Measurements from ENCODE around the gene NAA35. TPM values are rescaled to one million over a fixed set of nuclear protein-coding genes. Genes with fewer than 3 reads are reported as not detected.
"Not testable (repeated sequence)": the region's sequence is repeated elsewhere in the genome, so short reads cannot be mapped to it uniquely, and the experiment has no call there.

The NAA35 gene
- total RNA-seq, result 26.4 TPM

DNA sequence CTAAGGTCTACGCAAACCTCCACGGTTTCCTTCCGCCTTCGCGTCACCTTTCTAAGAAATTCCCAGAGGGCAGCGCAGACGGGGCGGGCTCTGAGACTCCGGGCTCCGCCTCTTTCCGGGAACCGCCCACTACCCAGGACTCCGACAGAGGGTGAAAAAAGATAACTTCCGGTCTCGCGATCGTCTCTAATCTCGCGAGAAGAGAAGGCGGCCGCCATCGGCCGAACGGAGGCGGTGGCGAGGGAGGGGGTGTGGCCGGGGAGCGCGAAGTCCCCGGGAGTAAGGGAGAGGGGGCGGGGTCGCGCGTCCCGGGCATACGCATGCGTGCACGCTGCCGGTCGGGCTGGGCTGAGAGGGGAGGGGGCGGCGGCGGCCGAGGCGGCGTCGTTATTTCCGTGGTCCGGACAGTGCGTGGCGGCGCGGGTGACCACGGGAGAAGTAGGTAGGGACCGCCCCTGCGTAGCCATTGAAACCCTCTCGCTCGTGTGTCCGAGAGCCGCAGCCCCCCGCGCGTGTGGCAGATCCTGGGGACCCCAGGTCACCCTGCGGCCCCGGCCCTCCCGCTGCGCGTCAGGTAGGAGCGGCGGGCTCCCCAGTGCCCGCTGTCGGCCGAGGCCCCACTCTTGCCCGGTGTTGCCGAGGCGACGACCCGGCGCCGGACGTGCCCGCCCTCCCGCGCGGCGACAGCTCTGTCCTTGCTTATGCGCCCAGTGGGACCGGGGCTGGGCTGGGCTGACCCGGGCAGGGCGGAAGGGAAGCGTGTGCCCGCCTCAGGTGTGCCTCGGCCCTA lies at the start of gene NAA35:
NAA35 (plus strand) TSS at position 315 of the 790 bp plus-strand sequence. CDS start 1,014 bp downstream, outside the sequence.
- peak; percentile 97 for DNase-seq

DNA sequence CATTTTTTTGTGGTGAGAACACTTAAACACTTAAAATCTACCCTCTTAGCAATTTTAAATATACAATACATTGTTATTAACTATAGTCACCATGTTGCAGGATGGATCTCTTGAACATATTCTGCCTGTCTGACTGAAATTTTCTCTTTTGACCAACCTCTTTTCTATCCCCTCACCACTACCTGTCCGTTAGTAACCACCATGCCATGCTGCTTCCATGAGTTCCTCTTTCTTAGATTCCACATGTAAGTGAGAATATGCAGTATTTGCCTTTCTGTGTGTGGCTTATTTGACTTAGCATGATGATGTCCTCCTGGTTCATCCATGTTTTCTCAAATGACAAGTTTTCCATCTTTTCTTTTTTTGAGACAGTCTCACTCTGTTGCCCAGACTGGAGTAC lies 48.5 kb upstream of the NAA35 start:
- DNase-seq, result no peak

- no peak for DNase-seq
These were observed 45.3 kb upstream of the NAA35 start for GRCh38 chr9:85895685-85896084.

DNA sequence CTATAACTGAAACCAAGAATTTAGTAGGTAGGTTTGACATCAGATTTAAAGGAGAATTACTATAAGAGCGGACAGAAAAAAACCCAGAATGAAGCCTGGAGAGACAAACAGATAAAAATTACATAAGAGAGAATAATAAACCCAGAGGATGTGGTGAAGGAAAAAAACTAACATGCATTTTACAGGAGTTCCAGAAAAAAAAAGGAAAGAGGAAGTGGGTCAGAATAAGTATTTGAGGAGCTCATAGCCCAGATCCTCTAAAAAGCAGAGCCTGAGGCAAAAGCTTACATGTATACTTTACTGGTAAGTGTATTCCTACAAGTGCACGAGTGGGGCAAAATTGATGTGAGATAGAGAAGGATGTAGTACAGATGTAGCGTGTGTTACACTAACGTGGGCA lies 43.1 kb upstream of the NAA35 start:
- DNase-seq, result no peak

DNA sequence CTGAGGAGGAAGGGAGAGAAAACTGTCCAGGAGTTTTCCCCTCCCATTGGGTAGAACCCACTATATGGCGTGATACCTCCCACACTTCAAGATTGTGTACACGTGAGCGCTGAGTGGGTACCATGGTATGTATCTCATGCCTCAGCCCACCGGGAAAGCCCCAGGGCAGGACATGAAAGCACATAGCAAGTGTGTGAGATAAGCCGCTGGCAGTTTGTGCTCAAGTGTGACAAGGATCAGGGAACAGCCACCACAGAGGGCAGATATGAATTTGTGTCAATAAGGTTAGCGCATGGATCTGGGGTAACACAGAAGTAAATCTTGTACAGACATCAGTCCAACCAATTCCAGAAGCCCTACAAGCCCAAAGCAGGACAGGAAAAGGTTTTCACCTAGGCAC lies 42.6 kb upstream of the NAA35 start:
- no peak for DNase-seq

DNA sequence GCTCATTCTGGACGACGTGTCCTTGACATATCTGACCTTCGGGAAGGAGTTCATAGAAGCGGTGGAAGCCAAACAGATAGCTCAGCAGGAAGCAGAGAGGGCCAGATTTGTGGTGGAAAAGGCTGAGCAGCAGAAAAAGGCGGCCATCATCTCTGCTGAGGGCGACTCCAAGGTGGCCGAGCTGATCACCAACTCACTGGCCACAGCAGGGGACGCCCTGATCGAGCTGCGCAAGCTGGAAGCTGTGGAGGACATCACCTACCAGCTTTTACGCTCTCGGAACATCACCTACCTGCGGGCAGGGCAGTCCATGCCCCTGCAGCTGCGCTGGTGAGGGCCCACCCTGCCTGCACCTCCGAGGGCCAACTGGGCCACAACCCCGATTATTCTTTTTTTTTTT lies 41.6 kb upstream of the NAA35 start:
- no peak for DNase-seq

DNA sequence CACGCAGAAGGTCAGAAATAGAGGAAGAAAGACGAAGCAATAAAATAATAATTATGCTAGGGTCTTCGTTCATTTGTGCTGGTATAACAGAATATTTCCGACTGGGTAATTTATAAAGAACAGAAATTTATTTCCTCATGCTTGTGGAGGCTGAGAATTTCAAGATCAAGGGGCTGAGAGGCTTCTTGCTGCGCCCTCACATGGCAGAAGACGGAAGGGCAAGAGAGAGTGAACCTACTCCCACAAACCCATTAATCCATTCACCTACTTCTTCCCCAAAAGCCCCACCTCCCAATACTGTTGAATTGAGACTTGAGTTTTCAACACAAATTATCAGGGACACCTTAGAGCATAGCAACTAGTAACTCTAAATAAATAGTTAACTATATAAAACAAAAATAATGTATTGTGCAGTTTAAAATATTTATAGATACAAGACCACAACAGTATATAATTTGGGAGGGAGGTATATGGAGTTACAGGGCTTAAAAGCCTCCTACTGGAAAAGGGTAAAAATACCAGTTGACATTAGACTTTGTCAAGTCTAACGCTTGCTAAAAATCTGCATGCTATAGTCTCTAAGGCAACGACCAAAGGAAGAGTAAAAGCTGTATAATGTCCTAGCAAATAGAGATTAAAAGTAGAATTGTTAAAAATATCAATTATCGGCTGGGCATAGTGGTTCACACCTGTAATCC lies 40.3 kb upstream of the NAA35 start:
- DNase-seq, result no peak

GRCh38 chr9:85904975-85905374 lies 36.0 kb upstream of the NAA35 start:
- no peak for DNase-seq

DNA sequence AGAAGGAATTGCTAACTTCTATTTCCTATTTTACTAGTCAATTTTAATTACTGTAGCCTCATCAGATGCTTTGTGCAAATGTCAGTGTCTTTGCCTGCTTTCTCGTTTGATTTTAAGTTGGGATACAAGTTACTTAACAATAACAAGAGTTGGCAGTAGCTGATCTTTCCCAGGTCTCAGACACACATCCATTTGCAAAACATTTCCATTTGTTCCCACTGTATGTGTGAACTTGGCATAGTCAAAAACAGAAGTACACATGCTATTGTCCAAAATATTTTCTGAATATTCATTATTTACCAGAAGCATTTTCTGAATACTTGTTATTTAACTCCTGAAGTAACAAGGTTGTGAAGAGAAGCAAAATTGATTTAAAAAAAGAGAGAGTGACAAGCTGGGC lies 35.0 kb upstream of the NAA35 start:
- no peak for DNase-seq

GRCh38 chr9:85909390-85909789 lies 31.6 kb upstream of the NAA35 start:
- no peak for DNase-seq

GRCh38 chr9:85914108-85914507 lies 26.8 kb upstream of the NAA35 start:
- no peak for DNase-seq

DNA sequence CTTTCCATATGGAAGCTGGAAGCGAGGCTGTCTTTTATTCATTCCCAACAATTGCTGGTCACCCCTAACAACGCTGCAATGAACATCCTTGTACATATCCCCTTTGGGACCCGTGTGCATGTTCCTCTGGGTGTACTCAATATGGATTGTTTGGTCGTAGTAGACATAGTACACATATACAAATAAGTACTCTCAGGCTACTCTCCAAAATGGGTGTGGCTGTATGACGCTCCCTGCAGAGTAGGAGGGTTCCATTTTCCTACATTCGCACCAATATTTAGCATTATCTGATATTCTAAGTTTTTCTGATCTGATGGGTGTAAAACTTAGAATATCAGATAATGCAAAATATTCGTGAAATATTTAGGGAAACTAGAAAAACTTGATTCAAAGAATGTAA lies 23.2 kb upstream of the NAA35 start:
- DNase-seq, result no peak

- no peak for DNase-seq
These were observed 15.5 kb upstream of the NAA35 start for GRCh38 chr9:85925493-85925892.

DNA sequence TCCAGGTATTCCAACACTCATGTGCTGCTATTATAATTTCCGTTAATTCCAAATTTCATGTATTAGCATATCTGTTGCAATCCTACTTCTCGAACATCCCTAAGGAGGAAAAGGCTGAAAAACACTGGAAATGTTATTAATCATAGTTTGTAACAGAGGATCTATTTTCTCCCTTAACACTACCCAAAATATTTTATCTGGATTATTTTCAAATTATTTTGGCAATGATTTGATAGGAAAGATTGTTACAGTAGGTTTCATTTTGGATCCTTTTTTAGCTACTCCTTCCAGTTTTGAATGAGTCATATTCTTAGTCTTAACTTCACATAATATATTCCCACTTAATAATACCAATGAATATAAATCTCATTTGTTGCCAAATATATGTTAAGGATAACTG lies 13.9 kb upstream of the NAA35 start:
- DNase-seq, result peak; percentile 43

- no peak for DNase-seq
These were observed 9.5 kb upstream of the NAA35 start for GRCh38 chr9:85931495-85931894.

GRCh38 chr9:85935950-85936349 lies 5.0 kb upstream of the NAA35 start:
- DNase-seq, result not testable (repeated sequence)

GRCh38 chr9:85940275-85940831 lies 593 bp upstream of the NAA35 start:
- DNase-seq, result peak; percentile 29

DNA sequence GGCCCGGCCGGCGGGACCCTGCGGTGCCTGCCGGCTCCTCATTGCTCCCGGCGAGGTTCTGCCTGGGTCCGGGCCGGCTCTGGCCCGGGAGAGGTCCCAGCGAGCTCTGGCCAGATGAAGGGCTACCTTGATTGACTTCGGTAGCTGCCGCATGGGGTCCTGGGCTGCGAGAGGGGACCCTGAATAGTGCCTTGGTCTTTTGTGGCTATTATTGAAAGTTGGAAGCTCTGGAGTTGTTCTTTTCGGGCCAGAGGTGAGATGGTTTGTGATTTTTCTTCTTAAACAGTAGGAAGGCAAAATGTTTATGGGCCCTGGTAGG lies 635 bp downstream of the NAA35 start:
- DNase-seq, result no peak

- no peak for DNase-seq
These were observed 1.3 kb downstream of the NAA35 start for GRCh38 chr9:85941966-85942912.

DNA sequence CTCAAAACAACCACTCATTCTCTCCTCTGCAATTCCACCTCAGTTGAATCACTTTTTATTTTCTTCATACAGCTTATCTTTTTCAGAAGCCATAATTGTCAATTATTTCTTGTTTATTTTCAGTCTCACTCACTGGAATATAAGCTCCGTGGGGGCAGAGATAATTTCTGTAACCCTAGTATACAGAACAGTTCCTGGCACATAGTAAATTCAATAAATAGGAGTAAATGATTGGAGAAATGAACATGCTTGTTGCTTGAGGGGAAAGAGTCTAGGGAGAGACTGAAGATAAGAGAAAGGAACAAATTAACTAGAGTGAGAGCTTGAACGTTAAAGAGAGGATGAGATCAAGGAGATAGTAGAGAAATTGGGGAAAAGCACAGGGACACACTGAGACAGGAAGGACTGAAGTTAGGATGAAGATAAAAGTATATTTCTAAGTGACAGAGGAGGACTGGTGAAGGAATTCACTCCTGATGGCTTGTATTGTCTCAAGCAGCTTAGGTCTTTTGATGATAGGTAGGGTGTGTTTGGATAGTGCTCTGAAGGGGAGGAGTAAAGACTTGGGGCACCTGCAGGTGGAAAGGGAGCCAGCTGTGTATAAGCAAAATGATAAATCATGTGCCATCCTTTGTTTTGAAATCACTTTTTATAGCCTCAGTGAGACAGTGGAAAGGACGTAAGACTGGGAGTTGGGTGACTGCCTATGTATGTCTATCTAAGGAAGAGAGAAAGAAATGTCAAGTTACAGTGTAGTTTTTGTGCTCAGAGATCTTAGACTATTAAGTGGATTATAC lies 2.2 kb downstream of the NAA35 start:
- no peak for DNase-seq

DNA sequence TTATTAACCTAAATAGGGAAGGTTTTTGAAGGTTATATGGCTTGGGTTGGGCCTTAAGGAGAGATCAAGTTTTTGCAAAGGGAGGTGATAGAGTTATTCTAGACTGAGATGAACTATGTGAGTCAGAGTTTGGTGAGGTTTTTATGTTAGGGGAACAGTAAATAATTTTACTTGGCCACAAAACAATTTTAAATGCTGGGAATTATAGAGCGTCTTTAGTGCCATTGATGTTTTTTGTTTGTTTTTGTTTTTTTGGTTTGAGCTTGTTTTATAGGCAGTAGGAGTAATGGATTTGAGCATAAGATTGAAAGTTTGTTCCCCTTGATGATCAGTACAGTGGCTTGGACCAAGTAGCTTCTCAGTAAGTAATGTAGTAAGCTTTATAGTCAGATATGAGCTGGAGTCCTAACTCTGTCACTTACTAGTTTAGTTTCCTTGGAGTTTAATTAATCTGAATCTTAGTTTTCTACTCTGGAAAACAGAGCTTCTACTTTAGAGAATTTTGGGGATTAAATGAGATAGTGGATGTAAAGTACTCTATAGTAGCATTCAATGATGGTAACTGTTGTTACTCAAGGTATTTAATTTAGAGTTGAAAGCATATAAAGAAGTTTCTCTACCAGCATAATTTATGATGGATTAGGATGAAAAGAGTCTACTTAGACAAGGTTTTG lies 2.9 kb downstream of the NAA35 start:
- DNase-seq, result no peak

Data from skin of body (tissue), 2 donors.